Fibroblast of lung (primary cell): Measurements from ENCODE around the gene TCF4. TPM values are rescaled to one million over a fixed set of nuclear protein-coding genes. Genes with fewer than 3 reads are reported as not detected.

Experiments
- DNase-seq, 2 donors: peaks; one replicate each; pipeline versions ENCODE4 v3.0.0 to v3.0.0-alpha.2; 2010; ENCODE audit warnings: low read depth in 2 of 2
- H2AFZ ChIP-seq: 2 replicates; pipeline ENCODE4 v1.5.1; 2012; ENCODE audit warnings: low read length, control low read depth, inconsistent platforms
- H3K27ac ChIP-seq: 2 replicates; pipeline ENCODE4 v1.5.1; 2011; ENCODE audit warnings: low read length, control low read depth; ENCODE audit not compliant: insufficient read depth
- H3K27me3 ChIP-seq: 2 replicates; pipeline ENCODE4 v1.5.1; 2011; ENCODE audit warnings: mild to moderate bottlenecking, low read length; ENCODE audit not compliant: control insufficient read depth, insufficient read depth
- H3K36me3 ChIP-seq: 2 replicates; pipeline ENCODE4 v1.5.1; 2011; ENCODE audit warnings: low read length; ENCODE audit not compliant: control insufficient read depth, insufficient read depth
- H3K4me1 ChIP-seq: 2 replicates; pipeline ENCODE4 v1.5.1; 2011; ENCODE audit warnings: low read length; ENCODE audit not compliant: control insufficient read depth, insufficient read depth; ENCODE audit errors: extremely low read depth
- H3K4me2 ChIP-seq: 2 replicates; pipeline ENCODE4 v1.5.1; 2011; ENCODE audit warnings: low read length, control low read depth; ENCODE audit not compliant: insufficient read depth; ENCODE audit errors: extremely low read depth
- H3K4me3 ChIP-seq, 4 experiments: fragments of 200-600 bp in 1 of 4; sonication (generic) in 1 of 4; replicated peaks in 1 of 4; 2 replicates each; pipeline ENCODE4 v1.5.1; 2011 to 2016; ENCODE audit warnings: low read length in 4 of 4, low read depth in 3 of 4, mild to moderate bottlenecking in 3 of 4, control low read depth in 2 of 4, inconsistent platforms in 1 of 4, mixed read lengths in 1 of 4; ENCODE audit not compliant: insufficient read depth in 1 of 4; ENCODE audit errors: control extremely low read depth in 1 of 4
- H3K79me2 ChIP-seq: 2 replicates; pipeline ENCODE4 v1.5.1; 2012; ENCODE audit warnings: mild to moderate bottlenecking, low read length, inconsistent platforms; ENCODE audit not compliant: control insufficient read depth, insufficient read depth
- H3K9ac ChIP-seq: 2 replicates; pipeline ENCODE4 v1.5.1; 2011; ENCODE audit warnings: mild to moderate bottlenecking, low read length, control low read depth; ENCODE audit not compliant: insufficient read depth
- H3K9me3 ChIP-seq: 2 replicates; pipeline ENCODE4 v1.5.1; 2012; ENCODE audit warnings: low read depth, low read length; ENCODE audit not compliant: control insufficient read depth, insufficient read depth
- H4K20me1 ChIP-seq: 2 replicates; pipeline ENCODE4 v1.5.1; 2011; ENCODE audit warnings: low read length; ENCODE audit not compliant: control insufficient read depth, insufficient read depth; ENCODE audit errors: extremely low read depth
- CTCF ChIP-seq, 2 donors: IDR thresholded peaks in 1 of 2; conservative IDR thresholded peaks in 1 of 2; 1 replicate in 1 of 2; 2 replicates in 1 of 2; pipeline ENCODE4 v1.5.1; 2011 to 2012; ENCODE audit warnings: low read length in 2 of 2, control low read depth in 1 of 2, inconsistent platforms in 1 of 2, low read depth in 1 of 2, mild to moderate bottlenecking in 1 of 2
- EZH2 ChIP-seq: IDR thresholded peaks from 2 replicates; pipeline ENCODE4 v1.5.1; 2012; ENCODE audit warnings: low read length, control low read depth, mild to moderate bottlenecking; ENCODE audit errors: missing control alignments
- polyA plus RNA-seq, 2 donors: library from polyadenylated mRNA; depleted of rRNA in 1 of 2; stranded (reverse) in 1 of 2; unstranded in 1 of 2; fragments of >200 nt; gene quantifications; 2 replicates each; pipeline ENCODE4 v1.2.1, GENCODE V29; 2011 to 2012; ENCODE audit warnings: missing spikeins in 1 of 2
- total RNA-seq: library from RNA; depleted of rRNA; stranded (reverse); fragments of >200 nt; gene quantifications from 2 replicates; pipeline ENCODE4 v1.2.1, GENCODE V29; 2014

TCF4 gene
- total and polyA plus RNA-seq, 2 donors (not counting 1 experiment from before 2014, with no cell fraction given), result 48.9 to 57.6 TPM

- Histone ChIP-seq H3K4me3 (peak overlapping the region in 1 of 4 experiments; percentile 53), H4K20me1 (no peaks in the 10 kb centered on the region), H3K9ac (no peak overlapping the region), H3K27ac (no peak overlapping the region), H3K4me1 (peaks cover 8% of the 10 kb centered on the region), H3K9me3 (no peaks in the 10 kb centered on the region), H3K27me3 (no peaks in the 10 kb centered on the region), H3K4me2 (no peak overlapping the region), H3K36me3 (no peaks in the 10 kb centered on the region), H3K79me2 (peaks cover 7% of the 10 kb centered on the region), H2AFZ (no peak overlapping the region)
- peak in 1 of 2 donors; percentile 20 for DNase-seq
- no peak for TF ChIP-seq CTCF (conservative IDR thresholded peaks at IDR 0.05 in 1 of 2, IDR thresholded peaks at IDR 0.05 in 1 of 2; ENCODE audit: low read depth in 1 of 2, low read length in 2 of 2)
- TF ChIP-seq EZH2, result no peak
Observed at GRCh38 chr18:55407191-55407590, 180.8 kb downstream of the TCF4 start.

GRCh38 chr18:55406451-55406991 lies 181.5 kb downstream of the TCF4 start:
- Histone ChIP-seq H3K79me2 (peaks cover 7% of the 10 kb centered on the region), H3K4me3 (peak overlapping the region in 3 of 4 experiments; percentile 3 to 53 (median 35)), H3K9ac (no peak overlapping the region), H3K4me2 (peak overlapping the region; percentile 72), H2AFZ (no peak overlapping the region), H4K20me1 (no peaks in the 10 kb centered on the region), H3K27me3 (no peaks in the 10 kb centered on the region), H3K4me1 (peaks cover 10% of the 10 kb centered on the region), H3K27ac (peak overlapping the region; percentile 9), H3K9me3 (no peaks in the 10 kb centered on the region), H3K36me3 (no peaks in the 10 kb centered on the region)
- no peak for DNase-seq
- TF ChIP-seq EZH2, result no peak
- TF ChIP-seq CTCF (conservative IDR thresholded peaks at IDR 0.05 in 1 of 2, IDR thresholded peaks at IDR 0.05 in 1 of 2; ENCODE audit: low read depth in 1 of 2, low read length in 2 of 2), result no peak

DNA sequence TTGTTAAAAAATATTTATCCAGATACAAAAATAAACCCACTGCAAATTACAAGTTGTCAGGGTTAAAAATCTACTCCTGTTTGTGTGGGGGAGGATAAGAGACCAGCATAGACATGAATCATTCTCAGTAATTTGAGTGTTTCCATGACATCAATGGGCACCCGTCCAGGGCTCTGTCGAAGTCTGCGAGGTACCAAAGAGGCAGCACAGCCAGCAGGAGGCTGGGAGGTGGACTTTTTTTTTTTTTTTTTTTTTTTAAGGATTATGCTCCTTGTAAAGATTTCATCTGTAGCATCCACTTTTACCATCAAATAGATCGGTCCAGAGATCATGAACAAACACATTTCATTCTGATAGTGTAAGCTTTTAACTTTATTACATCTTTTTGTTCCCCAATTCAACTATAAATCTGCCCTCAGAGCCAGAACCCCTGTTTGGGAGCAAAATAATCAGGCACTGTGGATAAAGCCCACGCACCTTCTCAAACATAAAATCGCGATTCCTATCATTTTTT lies 182.0 kb downstream of the TCF4 start:
- no peaks in the 10 kb centered on the region for H3K9me3 ChIP-seq
- peaks cover 7% of the 10 kb centered on the region for H3K79me2 ChIP-seq
- peak overlapping the region; percentile 72 for H3K4me2 ChIP-seq
- H4K20me1 ChIP-seq, result no peaks in the 10 kb centered on the region
- H3K9ac ChIP-seq, result no peak overlapping the region
- no peak overlapping the region for H2AFZ ChIP-seq
- H3K4me3 ChIP-seq, result peak overlapping the region in 2 of 4 experiments; percentile 3 to 53
- TF ChIP-seq EZH2 (no peak), CTCF (conservative IDR thresholded peaks at IDR 0.05 in 1 of 2, IDR thresholded peaks at IDR 0.05 in 1 of 2; ENCODE audit: low read depth in 1 of 2, low read length in 2 of 2) (peak in 1 of 2 donors; percentile 29)
- H3K36me3 ChIP-seq, result no peaks in the 10 kb centered on the region
- peaks cover 13% of the 10 kb centered on the region for H3K4me1 ChIP-seq
- no peaks in the 10 kb centered on the region for H3K27me3 ChIP-seq
- DNase-seq, result peak; percentile 96 to 98
- peak overlapping the region; percentile 46 for H3K27ac ChIP-seq
